Neutrophil (primary cell): ENCODE measurements around the gene TRIM44.

ENCODE experiments used
- H3K27ac ChIP-seq: fragments of 200-600 bp; sonication (generic); 2 replicates; pipeline ENCODE4 v1.5.1; 2016; ENCODE audit warnings: mild to moderate bottlenecking, moderate library complexity
- H3K27me3 ChIP-seq: fragments of 200-600 bp; sonication (generic); 2 replicates; pipeline ENCODE4 v1.6.0; 2016; ENCODE audit warnings: mild to moderate bottlenecking
- H3K36me3 ChIP-seq: fragments of 200-600 bp; sonication (generic); 2 replicates; pipeline ENCODE4 v1.5.1; 2017
- H3K4me1 ChIP-seq, 2 experiments: fragments of 200-600 bp in 1 of 2; sonication (generic) in 1 of 2; 1 replicate in 1 of 2; 2 replicates in 1 of 2; pipeline versions ENCODE4 v1.5.1 to v1.6.1; 2013 to 2016; ENCODE audit warnings: low read depth in 1 of 2, low read length in 1 of 2, mild to moderate bottlenecking in 1 of 2, moderate library complexity in 1 of 2; ENCODE audit not compliant: control insufficient read depth in 1 of 2, insufficient read depth in 1 of 2
- H3K4me3 ChIP-seq, 2 experiments: fragments of 200-600 bp in 1 of 2; sonication (generic) in 1 of 2; 1 replicate in 1 of 2; 2 replicates in 1 of 2; pipeline ENCODE4 v1.5.1; 2013 to 2016; ENCODE audit warnings: low read depth in 1 of 2, low read length in 1 of 2, mild to moderate bottlenecking in 1 of 2, moderate library complexity in 1 of 2
- H3K9me3 ChIP-seq: fragments of 200-600 bp; sonication (generic); 2 replicates; pipeline ENCODE4 v1.5.1; 2016
- TF ChIP-seq, protein P1 (sequence below): fragments of 200-600 bp; sonication (generic); IDR thresholded peaks from 2 replicates; pipeline ENCODE4 v1.5.1; 2016; ENCODE audit warnings: antibody characterized with exemption

Gene TRIM44

GRCh38 chr11:35734669-35735410 is 72.3 kb downstream of the TRIM44 start:
- Histone ChIP-seq H3K36me3 (no peaks in the 10 kb centered on the region), H3K4me3 (no peak overlapping the region), H3K4me1 (no peaks in the 10 kb centered on the region), H3K27me3 (no peaks in the 10 kb centered on the region), H3K27ac (no peak overlapping the region), H3K9me3 (no peaks in the 10 kb centered on the region)
- TF ChIP-seq, protein P1, sequence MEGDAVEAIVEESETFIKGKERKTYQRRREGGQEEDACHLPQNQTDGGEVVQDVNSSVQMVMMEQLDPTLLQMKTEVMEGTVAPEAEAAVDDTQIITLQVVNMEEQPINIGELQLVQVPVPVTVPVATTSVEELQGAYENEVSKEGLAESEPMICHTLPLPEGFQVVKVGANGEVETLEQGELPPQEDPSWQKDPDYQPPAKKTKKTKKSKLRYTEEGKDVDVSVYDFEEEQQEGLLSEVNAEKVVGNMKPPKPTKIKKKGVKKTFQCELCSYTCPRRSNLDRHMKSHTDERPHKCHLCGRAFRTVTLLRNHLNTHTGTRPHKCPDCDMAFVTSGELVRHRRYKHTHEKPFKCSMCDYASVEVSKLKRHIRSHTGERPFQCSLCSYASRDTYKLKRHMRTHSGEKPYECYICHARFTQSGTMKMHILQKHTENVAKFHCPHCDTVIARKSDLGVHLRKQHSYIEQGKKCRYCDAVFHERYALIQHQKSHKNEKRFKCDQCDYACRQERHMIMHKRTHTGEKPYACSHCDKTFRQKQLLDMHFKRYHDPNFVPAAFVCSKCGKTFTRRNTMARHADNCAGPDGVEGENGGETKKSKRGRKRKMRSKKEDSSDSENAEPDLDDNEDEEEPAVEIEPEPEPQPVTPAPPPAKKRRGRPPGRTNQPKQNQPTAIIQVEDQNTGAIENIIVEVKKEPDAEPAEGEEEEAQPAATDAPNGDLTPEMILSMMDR = no peak

GRCh38 chr11:35735411-35735810 is 72.8 kb downstream of the TRIM44 start:
- TF ChIP-seq, protein P1 = no peak
- H3K27ac ChIP-seq = no peak overlapping the region
- H3K36me3 ChIP-seq = no peaks in the 10 kb centered on the region

DNA sequence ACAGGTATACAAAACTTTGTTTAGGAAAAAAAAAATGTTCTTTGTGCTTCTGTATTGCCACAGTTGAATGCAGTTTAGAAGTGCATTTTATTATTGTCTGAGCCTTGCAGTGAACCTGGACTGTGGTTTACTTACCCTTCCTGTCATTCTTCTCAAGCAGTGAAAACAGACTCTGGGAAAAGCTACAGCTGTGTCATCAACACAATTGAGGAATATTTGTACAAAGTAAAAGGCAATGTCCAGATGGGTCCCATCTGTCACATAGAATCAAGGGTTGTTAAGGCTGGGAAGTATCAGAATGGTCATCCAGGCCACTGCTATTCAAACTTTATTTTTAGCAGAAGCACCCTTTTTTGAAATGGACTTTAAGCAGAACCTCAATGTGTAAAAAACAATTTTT is 73.3 kb downstream of the TRIM44 start:
- Histone ChIP-seq H3K4me1 (no peaks in the 10 kb centered on the region), H3K4me3 (no peak overlapping the region), H3K27me3 (no peaks in the 10 kb centered on the region), H3K36me3 (no peaks in the 10 kb centered on the region), H3K27ac (no peak overlapping the region), H3K9me3 (no peaks in the 10 kb centered on the region)
- TF ChIP-seq, protein P1 = no peak

More at GRCh38 chr11:35735411-35735810, 72.8 kb downstream of the TRIM44 start:
- Histone ChIP-seq H3K4me1 (no peaks in the 10 kb centered on the region), H3K4me3 (no peak overlapping the region), H3K27me3 (no peaks in the 10 kb centered on the region), H3K9me3 (no peaks in the 10 kb centered on the region)

- Histone ChIP-seq H3K36me3 (no peaks in the 10 kb centered on the region), H3K4me1 (no peaks in the 10 kb centered on the region), H3K27ac (no peak overlapping the region), H3K9me3 (no peaks in the 10 kb centered on the region), H3K27me3 (no peaks in the 10 kb centered on the region), H3K4me3 (no peak overlapping the region)
- TF ChIP-seq, protein P1 = no peak
Measured at GRCh38 chr11:35736952-35737351, 74.4 kb downstream of the TRIM44 start.

GRCh38 chr11:35740061-35740799 is 77.7 kb downstream of the TRIM44 start:
- Histone ChIP-seq H3K27ac (no peak overlapping the region), H3K4me3 (no peak overlapping the region), H3K36me3 (no peaks in the 10 kb centered on the region), H3K27me3 (no peaks in the 10 kb centered on the region), H3K9me3 (no peaks in the 10 kb centered on the region), H3K4me1 (no peaks in the 10 kb centered on the region)
- TF ChIP-seq, protein P1 = no peak
